ENCODE data around the gene ZFTA. TPM values are rescaled to one million over a fixed set of nuclear protein-coding genes. Genes with fewer than 3 reads are reported as not detected.

ZFTA gene
- total RNA-seq, 4 donors from 2014 or later = 14.7 to 29.7 (median 18.6) TPM

GRCh38 chr11:63805844-63806415, 37.4 kb upstream of the ZFTA start:
- no peak overlapping the region for H3K27ac ChIP-seq
- H3K27me3 ChIP-seq = no peaks in the 10 kb centered on the region
- no peak overlapping the region for H3K4me3 ChIP-seq (replicated peaks in 1 of 3)
- intact Hi-C loops (cut with DNase I) = no loop called here
- WGBS, 2 donors = 76 to 78% methylated on average over 9 of the region's 9 CpGs
- peaks cover 0 to 7% of the 10 kb centered on the region in 2 donors for H3K4me1 ChIP-seq
- DNase-seq = peak in 1 of 2 donors; percentile 6
- no peaks in the 10 kb centered on the region for H3K9me3 ChIP-seq
- TF ChIP-seq, protein P1, sequence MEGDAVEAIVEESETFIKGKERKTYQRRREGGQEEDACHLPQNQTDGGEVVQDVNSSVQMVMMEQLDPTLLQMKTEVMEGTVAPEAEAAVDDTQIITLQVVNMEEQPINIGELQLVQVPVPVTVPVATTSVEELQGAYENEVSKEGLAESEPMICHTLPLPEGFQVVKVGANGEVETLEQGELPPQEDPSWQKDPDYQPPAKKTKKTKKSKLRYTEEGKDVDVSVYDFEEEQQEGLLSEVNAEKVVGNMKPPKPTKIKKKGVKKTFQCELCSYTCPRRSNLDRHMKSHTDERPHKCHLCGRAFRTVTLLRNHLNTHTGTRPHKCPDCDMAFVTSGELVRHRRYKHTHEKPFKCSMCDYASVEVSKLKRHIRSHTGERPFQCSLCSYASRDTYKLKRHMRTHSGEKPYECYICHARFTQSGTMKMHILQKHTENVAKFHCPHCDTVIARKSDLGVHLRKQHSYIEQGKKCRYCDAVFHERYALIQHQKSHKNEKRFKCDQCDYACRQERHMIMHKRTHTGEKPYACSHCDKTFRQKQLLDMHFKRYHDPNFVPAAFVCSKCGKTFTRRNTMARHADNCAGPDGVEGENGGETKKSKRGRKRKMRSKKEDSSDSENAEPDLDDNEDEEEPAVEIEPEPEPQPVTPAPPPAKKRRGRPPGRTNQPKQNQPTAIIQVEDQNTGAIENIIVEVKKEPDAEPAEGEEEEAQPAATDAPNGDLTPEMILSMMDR (IDR thresholded peaks at IDR 0.05) = no peak
- no peak for TF ChIP-seq POLR2A (IDR thresholded peaks at IDR 0.05)
- H3K36me3 ChIP-seq = no peaks in the 10 kb centered on the region

- Histone ChIP-seq H3K4me3 (replicated peaks in 1 of 3) (no peak overlapping the region), H3K4me1 (peaks cover 0 to 7% of the 10 kb centered on the region in 2 donors), H3K27me3 (no peaks in the 10 kb centered on the region), H3K27ac (no peak overlapping the region), H3K9me3 (no peaks in the 10 kb centered on the region), H3K36me3 (no peaks in the 10 kb centered on the region)
- no peak for TF ChIP-seq POLR2A (IDR thresholded peaks at IDR 0.05)
- TF ChIP-seq, protein P1 (IDR thresholded peaks at IDR 0.05) = no peak
- intact Hi-C loops (cut with DNase I) = no loop called here
- 66 to 75% methylated on average over 6 of the region's 6 CpGs for WGBS, 2 donors
- DNase-seq = no peak
These were observed 35.7 kb upstream of the ZFTA start for GRCh38 chr11:63804259-63804658.

DNA sequence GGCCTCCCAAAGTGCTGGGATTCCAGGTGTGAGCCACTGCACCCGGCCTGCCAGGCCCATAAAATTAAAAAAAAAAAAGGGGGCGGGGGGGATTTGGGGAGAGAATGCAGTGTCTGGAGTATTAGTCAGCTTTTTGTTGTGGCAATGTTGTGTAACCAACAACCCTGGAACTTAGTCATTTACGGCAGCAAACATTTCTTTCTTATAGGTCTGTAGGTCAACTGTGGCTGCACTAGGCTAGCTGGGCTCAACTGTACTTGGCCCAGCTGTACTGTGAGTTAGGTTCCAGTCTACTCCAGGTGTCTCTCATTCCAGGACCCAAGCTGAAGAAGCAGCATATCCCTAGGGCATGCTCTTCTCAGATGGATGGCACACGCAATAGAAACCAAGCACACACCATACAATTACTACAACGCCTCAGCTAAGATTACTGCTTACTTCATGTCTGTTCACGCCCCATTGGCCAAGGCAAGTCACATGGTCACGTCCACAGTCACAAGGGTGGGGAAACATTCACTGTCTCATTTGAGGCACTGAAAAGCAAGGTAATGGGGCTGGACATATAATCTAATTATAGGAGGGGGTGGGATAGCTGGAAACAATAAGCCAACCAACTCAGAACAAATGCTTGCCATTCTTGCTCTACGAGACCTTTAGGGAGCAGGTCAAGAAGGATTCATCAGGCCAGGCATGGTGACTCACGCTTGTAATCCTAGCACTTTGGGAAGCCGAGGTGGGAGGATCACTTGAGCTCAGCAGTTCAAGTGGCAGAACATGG, 34.3 kb upstream of the ZFTA start:
- no peak for DNase-seq
- 87 to 89% methylated on average over 10 of the region's 10 CpGs for WGBS, 2 donors
- Histone ChIP-seq H3K9me3 (no peaks in the 10 kb centered on the region), H3K27ac (no peak overlapping the region), H3K4me3 (replicated peaks in 1 of 3) (no peak overlapping the region), H3K36me3 (no peaks in the 10 kb centered on the region), H3K27me3 (no peaks in the 10 kb centered on the region), H3K4me1 (peaks cover 0 to 7% of the 10 kb centered on the region in 2 donors)
- intact Hi-C loops (cut with DNase I) = no loop called here
- TF ChIP-seq POLR2A (IDR thresholded peaks at IDR 0.05) = no peak
- TF ChIP-seq, protein P1 (IDR thresholded peaks at IDR 0.05) = no peak

DNA sequence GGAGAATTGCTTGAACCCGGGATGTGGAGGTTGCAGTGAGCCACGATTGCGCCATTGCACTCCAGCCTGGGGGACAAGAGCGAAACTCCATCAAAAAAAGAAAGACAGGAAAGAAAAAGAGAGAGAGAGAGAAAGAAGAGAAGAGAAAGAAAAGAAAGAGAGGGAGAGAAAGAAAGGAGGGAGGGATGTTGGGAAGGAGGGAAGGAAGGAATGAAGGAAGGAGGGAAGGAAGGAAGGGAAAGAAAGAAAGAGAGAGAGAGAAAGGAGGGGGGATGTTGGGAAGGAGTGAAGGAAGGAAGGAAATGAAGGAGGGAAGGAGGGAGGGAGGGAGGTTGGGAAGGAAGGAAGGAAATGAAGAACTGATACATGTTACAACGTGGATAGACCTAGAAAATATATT, 32.3 kb upstream of the ZFTA start:
- Histone ChIP-seq H3K9me3 (no peaks in the 10 kb centered on the region), H3K27me3 (no peaks in the 10 kb centered on the region), H3K4me3 (replicated peaks in 1 of 3) (no peak overlapping the region), H3K27ac (no peak overlapping the region), H3K4me1 (peaks cover 0 to 7% of the 10 kb centered on the region in 2 donors), H3K36me3 (no peaks in the 10 kb centered on the region)
- no peak for TF ChIP-seq POLR2A (IDR thresholded peaks at IDR 0.05)
- TF ChIP-seq, protein P1 (IDR thresholded peaks at IDR 0.05) = no peak
- WGBS, 2 donors = 88 to 91% methylated on average over 5 of the region's 5 CpGs
- DNase-seq = no peak
- intact Hi-C loops (cut with DNase I) = no loop called here

- H3K9me3 ChIP-seq = no peaks in the 10 kb centered on the region
- 29 to 40% methylated on average over 11 of the region's 11 CpGs for WGBS, 2 donors
- TF ChIP-seq, protein P1 (IDR thresholded peaks at IDR 0.05) = no peak
- no peak for TF ChIP-seq POLR2A (IDR thresholded peaks at IDR 0.05)
- DNase-seq = peak; percentile 83
- no peaks in the 10 kb centered on the region for H3K27me3 ChIP-seq
- H3K4me3 ChIP-seq (replicated peaks in 1 of 3) = no peak overlapping the region
- H3K4me1 ChIP-seq = no peaks in the 10 kb centered on the region
- H3K27ac ChIP-seq = no peak overlapping the region
- H3K36me3 ChIP-seq = no peaks in the 10 kb centered on the region
- intact Hi-C loops (cut with DNase I) = no loop called here
These were observed 26.5 kb upstream of the ZFTA start for GRCh38 chr11:63795066-63795465.
